Endothelial cell of umbilical vein (primary cell): Measurements from ENCODE around the gene GRAMD1B. TPM values are rescaled to one million over a fixed set of nuclear protein-coding genes. Genes with fewer than 3 reads are reported as not detected.

ENCODE experiments used
- BruUV-seq: library from RNA; stranded (reverse); fragments of 400-500 nt; replicated peaks from 2 replicates; lab custom pipeline; 2021; lab: Mats Ljungman, UMichigan
- CTCF ChIA-PET: fragments of 300-600, 350-600 bp; sonication (Branson Sonifier 250); formaldehyde crosslinking; loops from one replicate; lab custom pipeline; 2021; ENCODE audit warnings: antibody characterized with exemption, inconsistent platforms; lab: Charles Lee
- POLR2A ChIA-PET: fragments of 300-600, 350-600 bp; sonication (Branson Sonifier 250); formaldehyde crosslinking; loops from one replicate; lab custom pipeline; 2021; ENCODE audit warnings: antibody characterized with exemption, inconsistent platforms; lab: Charles Lee
- DNase-seq: peaks from one replicate; pipeline ENCODE4 v3.0.0-alpha.2; 2011; ENCODE audit warnings: low read depth, low spot score
- FAIRE-seq: peaks from 2 replicates; lab custom pipeline; 2011; peaks lifted over from hg19 to GRCh38; lab: Jason Lieb, UNC
- H2AFZ ChIP-seq: 2 replicates; pipeline ENCODE4 v1.6.0; 2012; ENCODE audit warnings: low read depth, low read length, control low read depth, inconsistent platforms
- H3K27ac ChIP-seq: 2 replicates; pipeline ENCODE4 v1.5.1; 2011; ENCODE audit warnings: low read depth, mild to moderate bottlenecking, control low read depth, low read length, moderate library complexity; ENCODE audit not compliant: insufficient read depth
- H3K27me3 ChIP-seq, 2 experiments: 2 replicates each; pipeline versions ENCODE4 v1.6.0 to v1.6.1; 2011; ENCODE audit warnings: low read length in 2 of 2, mixed read lengths in 1 of 2; ENCODE audit not compliant: control insufficient read depth in 2 of 2, insufficient read depth in 2 of 2
- H3K36me3 ChIP-seq, 2 experiments: 2 replicates in 1 of 2; 3 replicates in 1 of 2; pipeline ENCODE4 v1.5.1; 2011; ENCODE audit warnings: low read length in 2 of 2, mild to moderate bottlenecking in 1 of 2, moderate library complexity in 1 of 2; ENCODE audit not compliant: control insufficient read depth in 2 of 2, insufficient read depth in 2 of 2; ENCODE audit errors: extremely low read depth in 1 of 2
- H3K4me1 ChIP-seq: 3 replicates; pipeline ENCODE4 v1.5.1; 2011; ENCODE audit warnings: mild to moderate bottlenecking, low read length; ENCODE audit not compliant: control insufficient read depth, insufficient read depth; ENCODE audit errors: extremely low read depth
- H3K4me2 ChIP-seq: 2 replicates; pipeline ENCODE4 v1.6.1; 2011; ENCODE audit warnings: low read length, control low read depth, mixed read lengths; ENCODE audit not compliant: insufficient read depth
- H3K4me3 ChIP-seq, 3 experiments: fragments of 200-600 bp in 1 of 3; sonication (generic), shearing (Covaris generic) in 1 of 3; replicated peaks in 1 of 3; 2 replicates each; pipeline ENCODE4 v1.5.1; 2011 to 2016; ENCODE audit warnings: control low read depth in 3 of 3, low read length in 3 of 3, mild to moderate bottlenecking in 2 of 3, inconsistent platforms in 1 of 3, low read depth in 1 of 3, moderate library complexity in 1 of 3; ENCODE audit not compliant: insufficient read depth in 1 of 3
- H3K79me2 ChIP-seq: 2 replicates; pipeline ENCODE4 v1.6.0; 2012; ENCODE audit warnings: low read length, inconsistent platforms; ENCODE audit not compliant: control insufficient read depth, insufficient read depth
- H3K9ac ChIP-seq: replicated peaks from 2 replicates; pipeline ENCODE3; 2011; ENCODE audit warnings: low read length, control low read depth; ENCODE audit not compliant: insufficient read depth; ENCODE audit errors: extremely low read depth
- H3K9me1 ChIP-seq: replicated peaks from 3 replicates; pipeline ENCODE4 v1.6.0; 2011; ENCODE audit warnings: mild to moderate bottlenecking, low read length; ENCODE audit not compliant: control insufficient read depth, insufficient read depth; ENCODE audit errors: extremely low read depth
- H3K9me3 ChIP-seq: replicated peaks from 2 replicates; pipeline ENCODE4 v1.5.1; 2012; ENCODE audit warnings: low read length, inconsistent platforms; ENCODE audit not compliant: control insufficient read depth, insufficient read depth
- H4K20me1 ChIP-seq: replicated peaks from 2 replicates; pipeline ENCODE3; 2011; ENCODE audit warnings: mild to moderate bottlenecking, low read length; ENCODE audit not compliant: control insufficient read depth, insufficient read depth; ENCODE audit errors: extremely low read depth
- EZH2 ChIP-seq: IDR thresholded peaks from 2 replicates; pipeline ENCODE4 v1.6.1; 2012; ENCODE audit warnings: borderline replicate concordance, low read depth, mild to moderate bottlenecking, moderate library complexity, low read length, inconsistent platforms; ENCODE audit not compliant: severe bottlenecking
- FOS ChIP-seq: IDR thresholded peaks from 2 replicates; pipeline ENCODE4 v1.6.1; 2011; ENCODE audit warnings: mild to moderate bottlenecking, low read length, moderate library complexity, borderline replicate concordance; ENCODE audit not compliant: insufficient read depth
- GATA2 ChIP-seq: IDR thresholded peaks from 2 replicates; pipeline ENCODE4 v1.7.0; 2011; ENCODE audit warnings: low read depth, mild to moderate bottlenecking, moderate library complexity, mixed read lengths, low read length; ENCODE audit not compliant: insufficient read length, insufficient read depth
- JUN ChIP-seq: IDR thresholded peaks from 2 replicates; pipeline ENCODE4 v1.6.1; 2011; ENCODE audit warnings: borderline replicate concordance, low read depth; ENCODE audit not compliant: insufficient read length, insufficient read depth
- MYC ChIP-seq: IDR thresholded peaks from one replicate; pipeline ENCODE4 v1.6.1; 2011; ENCODE audit warnings: mild to moderate bottlenecking, low read depth, low read length
- POLR2A ChIP-seq: IDR thresholded peaks from 2 replicates; pipeline ENCODE4 v1.6.1; 2012; ENCODE audit warnings: low read depth, mild to moderate bottlenecking, control low read depth, low read length
- POLR2AphosphoS5 ChIP-seq: IDR thresholded peaks from 2 replicates; pipeline ENCODE4 v1.6.1; 2012; ENCODE audit warnings: low read depth, mild to moderate bottlenecking, control low read depth, low read length, moderate library complexity; ENCODE audit not compliant: insufficient read depth
- dilution Hi-C: fragments of 300-500 bp; cut with MboI; formaldehyde crosslinking; loops from one replicate; pipeline ENCODE4 v1.15.0; 2019; ENCODE audit warnings: low sequenced_read_pairs; ENCODE audit not compliant: extremely low pct_ligation_motif_present
- intact Hi-C: fragments of 100-400 bp; cut with micrococcal nuclease; formaldehyde crosslinking; loops from one replicate; pipeline ENCODE4 v1.10.0; 2022
- polyA plus RNA-seq, 4 experiments: library from polyadenylated mRNA; depleted of rRNA in 3 of 4; stranded (reverse) in 3 of 4; unstranded in 1 of 4; fragments of >200 nt; gene quantifications; 2 replicates each; pipeline versions ENCODE4 v1.2.1 to v1.2.3, GENCODE V29; 2011 to 2012; ENCODE audit warnings: missing spikeins in 1 of 4
- total RNA-seq: library from RNA; stranded (reverse); gene quantifications from 2 replicates; pipeline ENCODE4 v1.2.3, GENCODE V29; 2021
- TF ChIP-seq, protein P1 (sequence below): IDR thresholded peaks from 2 replicates; pipeline ENCODE4 v1.6.1; 2011; ENCODE audit not compliant: insufficient read depth, insufficient read length
- TF ChIP-seq, protein P2 (sequence below), 2 donors: IDR thresholded peaks; 1 replicate in 1 of 2; 2 replicates in 1 of 2; pipeline ENCODE4 v1.5.1; 2011; ENCODE audit warnings: low read length in 2 of 2, mild to moderate bottlenecking in 2 of 2, moderate library complexity in 2 of 2, control low read depth in 1 of 2, inconsistent platforms in 1 of 2, low read depth in 1 of 2; ENCODE audit not compliant: insufficient read depth in 1 of 2; ENCODE audit errors: extremely low read depth in 1 of 2

Gene GRAMD1B
- total and polyA plus RNA-seq, 2 donors (not counting 3 experiments of a cell fraction or from before 2014, with no cell fraction given): 5.1 to 11.1 TPM

DNA sequence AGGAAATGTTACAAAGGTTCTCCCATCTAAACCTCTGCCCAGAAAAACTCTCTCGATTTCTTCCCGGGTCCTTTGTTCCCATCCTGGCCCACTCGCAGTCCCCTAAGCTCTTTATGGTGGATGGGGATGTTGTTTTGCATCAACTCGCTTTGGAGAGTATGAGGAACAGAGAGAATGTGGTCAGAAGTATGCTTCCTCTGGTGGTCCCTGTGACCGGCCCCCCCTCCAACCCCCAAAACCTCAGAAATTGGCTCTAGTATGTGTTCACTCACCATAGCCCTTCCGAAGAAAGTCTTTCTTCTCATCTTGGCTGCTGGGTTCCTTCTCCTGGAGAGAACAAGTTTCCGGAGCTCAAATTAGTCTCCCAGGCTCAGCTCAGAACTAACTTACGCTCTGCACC is 54.4 kb downstream of the GRAMD1B start:
- no TSS peak for BruUV-seq
- Histone ChIP-seq H3K9me1 (no peaks in the 10 kb centered on the region), H3K27ac (no peak overlapping the region), H3K36me3 (no peaks in the 10 kb centered on the region), H4K20me1 (no peaks in the 10 kb centered on the region), H2AFZ (no peak overlapping the region), H3K9me3 (no peaks in the 10 kb centered on the region), H3K4me3 (no peak overlapping the region), H3K79me2 (no peaks in the 10 kb centered on the region), H3K27me3 (no peaks in the 10 kb centered on the region), H3K9ac (no peak overlapping the region), H3K4me1 (no peaks in the 10 kb centered on the region), H3K4me2 (no peak overlapping the region)
- dilution Hi-C loops: loop anchor here (25.0 kb wide), 1 partner anchor 172 kb away; no protein-coding TSS in a partner anchor
- TF ChIP-seq EZH2 (no peak), JUN (no peak), GATA2 (no peak), POLR2AphosphoS5 (no peak), FOS (no peak), MYC (no peak), POLR2A (no peak)
- TF ChIP-seq, protein P1, sequence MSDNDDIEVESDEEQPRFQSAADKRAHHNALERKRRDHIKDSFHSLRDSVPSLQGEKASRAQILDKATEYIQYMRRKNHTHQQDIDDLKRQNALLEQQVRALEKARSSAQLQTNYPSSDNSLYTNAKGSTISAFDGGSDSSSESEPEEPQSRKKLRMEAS: no peak
- TF ChIP-seq, protein P2, sequence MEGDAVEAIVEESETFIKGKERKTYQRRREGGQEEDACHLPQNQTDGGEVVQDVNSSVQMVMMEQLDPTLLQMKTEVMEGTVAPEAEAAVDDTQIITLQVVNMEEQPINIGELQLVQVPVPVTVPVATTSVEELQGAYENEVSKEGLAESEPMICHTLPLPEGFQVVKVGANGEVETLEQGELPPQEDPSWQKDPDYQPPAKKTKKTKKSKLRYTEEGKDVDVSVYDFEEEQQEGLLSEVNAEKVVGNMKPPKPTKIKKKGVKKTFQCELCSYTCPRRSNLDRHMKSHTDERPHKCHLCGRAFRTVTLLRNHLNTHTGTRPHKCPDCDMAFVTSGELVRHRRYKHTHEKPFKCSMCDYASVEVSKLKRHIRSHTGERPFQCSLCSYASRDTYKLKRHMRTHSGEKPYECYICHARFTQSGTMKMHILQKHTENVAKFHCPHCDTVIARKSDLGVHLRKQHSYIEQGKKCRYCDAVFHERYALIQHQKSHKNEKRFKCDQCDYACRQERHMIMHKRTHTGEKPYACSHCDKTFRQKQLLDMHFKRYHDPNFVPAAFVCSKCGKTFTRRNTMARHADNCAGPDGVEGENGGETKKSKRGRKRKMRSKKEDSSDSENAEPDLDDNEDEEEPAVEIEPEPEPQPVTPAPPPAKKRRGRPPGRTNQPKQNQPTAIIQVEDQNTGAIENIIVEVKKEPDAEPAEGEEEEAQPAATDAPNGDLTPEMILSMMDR (IDR thresholded peaks at IDR 0.05; ENCODE audit: extremely low read depth in 1 of 2, insufficient read depth in 1 of 2, low read depth in 1 of 2, low read length in 2 of 2): no peak
- DNase-seq (no peak), FAIRE-seq (no peak)
- CTCF ChIA-PET: interaction anchor here (0.8 to 1.8 kb wide), 4 partner anchors 10 to 223 kb away, joined by 3 to 12 read pairs (median 4); no protein-coding TSS in a partner anchor
- intact Hi-C loops: no loop called here
- POLR2A ChIA-PET: no interaction called here
